ENCODE data around the gene KRT79.
"Not testable (repeated sequence)": the region's sequence is repeated elsewhere in the genome, so short reads cannot be mapped to it uniquely, and the experiment has no call there.

KRT79 gene

GRCh38 chr12:52801773-52802172, 32.3 kb downstream of the KRT79 start:
- no peak for DNase-seq

GRCh38 chr12:52800259-52800917, 33.7 kb downstream of the KRT79 start:
- no peak for DNase-seq

- DNase-seq: no peak
These were observed 34.5 kb downstream of the KRT79 start for GRCh38 chr12:52799505-52800211.

- DNase-seq: no peak
These were observed 35.2 kb downstream of the KRT79 start for GRCh38 chr12:52798671-52799504.

GRCh38 chr12:52798003-52798670, 36.0 kb downstream of the KRT79 start:
- no peak for DNase-seq

- no peak for DNase-seq
These were observed 36.6 kb downstream of the KRT79 start for GRCh38 chr12:52797529-52797894.

- DNase-seq: no peak
These were observed 37.1 kb downstream of the KRT79 start for GRCh38 chr12:52796839-52797528.

- no peak for DNase-seq
These were observed 37.7 kb downstream of the KRT79 start for GRCh38 chr12:52796429-52796794.

GRCh38 chr12:52795694-52796428, 38.2 kb downstream of the KRT79 start, which contains the start of gene KRT3:
KRT3 (minus strand) TSS chr12:52796117; CDS start chr12:52796042, 75 bp downstream.
- DNase-seq: no peak

- not testable (repeated sequence) for DNase-seq
These were observed 38.8 kb downstream of the KRT79 start for GRCh38 chr12:52795332-52795674.

GRCh38 chr12:52794479-52795331, 39.4 kb downstream of the KRT79 start:
- no peak for DNase-seq

GRCh38 chr12:52792185-52793029, 41.7 kb downstream of the KRT79 start:
- no peak for DNase-seq

- no peak for DNase-seq
These were observed 42.6 kb downstream of the KRT79 start for GRCh38 chr12:52791271-52792184.

GRCh38 chr12:52790427-52791270, 43.5 kb downstream of the KRT79 start:
- no peak for DNase-seq

- DNase-seq: no peak
These were observed 44.3 kb downstream of the KRT79 start for GRCh38 chr12:52789637-52790426.

- DNase-seq: no peak
These were observed 45.1 kb downstream of the KRT79 start for GRCh38 chr12:52788876-52789636.

Data from activated CD4-positive, alpha-beta T cell treated with anti-CD3 and anti-CD28 coated beads for 1 hour (primary cell).